ENCODE measurements around the gene SLC22A31.

The SLC22A31 gene

GRCh38 chr16:89230255-89230654 lies 29.9 kb upstream of the SLC22A31 start:
- H3K4me3 ChIP-seq (replicated peaks; ENCODE audit: low read depth, low read length) = no peak overlapping the region
- no peak for DNase-seq (ENCODE audit: low read depth)
- TF ChIP-seq, protein P1, sequence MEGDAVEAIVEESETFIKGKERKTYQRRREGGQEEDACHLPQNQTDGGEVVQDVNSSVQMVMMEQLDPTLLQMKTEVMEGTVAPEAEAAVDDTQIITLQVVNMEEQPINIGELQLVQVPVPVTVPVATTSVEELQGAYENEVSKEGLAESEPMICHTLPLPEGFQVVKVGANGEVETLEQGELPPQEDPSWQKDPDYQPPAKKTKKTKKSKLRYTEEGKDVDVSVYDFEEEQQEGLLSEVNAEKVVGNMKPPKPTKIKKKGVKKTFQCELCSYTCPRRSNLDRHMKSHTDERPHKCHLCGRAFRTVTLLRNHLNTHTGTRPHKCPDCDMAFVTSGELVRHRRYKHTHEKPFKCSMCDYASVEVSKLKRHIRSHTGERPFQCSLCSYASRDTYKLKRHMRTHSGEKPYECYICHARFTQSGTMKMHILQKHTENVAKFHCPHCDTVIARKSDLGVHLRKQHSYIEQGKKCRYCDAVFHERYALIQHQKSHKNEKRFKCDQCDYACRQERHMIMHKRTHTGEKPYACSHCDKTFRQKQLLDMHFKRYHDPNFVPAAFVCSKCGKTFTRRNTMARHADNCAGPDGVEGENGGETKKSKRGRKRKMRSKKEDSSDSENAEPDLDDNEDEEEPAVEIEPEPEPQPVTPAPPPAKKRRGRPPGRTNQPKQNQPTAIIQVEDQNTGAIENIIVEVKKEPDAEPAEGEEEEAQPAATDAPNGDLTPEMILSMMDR (IDR thresholded peaks at IDR 0.05; ENCODE audit: low read length, missing control alignments) = no peak

GRCh38 chr16:89224665-89225064 lies 24.3 kb upstream of the SLC22A31 start:
- DNase-seq (ENCODE audit: low read depth) = no peak
- no peak overlapping the region for H3K4me3 ChIP-seq (replicated peaks; ENCODE audit: low read depth, low read length)
- TF ChIP-seq, protein P1 (IDR thresholded peaks at IDR 0.05; ENCODE audit: low read length, missing control alignments) = no peak

GRCh38 chr16:89222931-89223330 lies 22.6 kb upstream of the SLC22A31 start:
- DNase-seq (ENCODE audit: low read depth) = no peak
- TF ChIP-seq, protein P1 (IDR thresholded peaks at IDR 0.05; ENCODE audit: low read length, missing control alignments) = no peak
- H3K4me3 ChIP-seq (replicated peaks; ENCODE audit: low read depth, low read length) = no peak overlapping the region

GRCh38 chr16:89221604-89222003 lies 21.3 kb upstream of the SLC22A31 start:
- no peak for DNase-seq (ENCODE audit: low read depth)
- TF ChIP-seq, protein P1 (IDR thresholded peaks at IDR 0.05; ENCODE audit: low read length, missing control alignments) = no peak
- H3K4me3 ChIP-seq (replicated peaks; ENCODE audit: low read depth, low read length) = no peak overlapping the region

DNA sequence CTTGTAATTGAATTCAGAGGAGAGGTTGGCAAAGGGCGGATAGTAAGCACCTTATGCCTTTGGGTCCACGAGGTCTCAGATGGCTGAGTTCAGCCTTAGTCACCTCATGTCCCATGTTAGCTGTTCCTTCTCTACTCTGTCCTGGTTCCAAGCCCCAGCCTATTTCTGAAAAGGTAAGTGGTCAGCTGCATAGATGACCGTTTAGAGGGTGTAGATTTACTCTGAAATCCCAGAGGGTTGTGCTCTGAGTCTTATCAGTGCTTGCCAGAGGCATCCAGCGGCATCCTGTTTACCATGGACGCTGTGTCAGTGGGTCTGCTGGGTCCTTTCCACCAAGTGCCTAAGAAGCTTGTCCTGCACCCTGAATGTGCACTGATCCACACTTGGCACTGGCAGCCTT lies 19.0 kb upstream of the SLC22A31 start:
- DNase-seq (ENCODE audit: low read depth) = no peak
- no peak overlapping the region for H3K4me3 ChIP-seq (replicated peaks; ENCODE audit: low read depth, low read length)
- TF ChIP-seq, protein P1 (IDR thresholded peaks at IDR 0.05; ENCODE audit: low read length, missing control alignments) = no peak

GRCh38 chr16:89217388-89218191 lies 17.3 kb upstream of the SLC22A31 start, which contains the start of gene ZNF778:
ZNF778 (plus strand) TSS chr16:89217703; CDS start chr16:89221128, 3,425 bp downstream.
- peak; percentile 81 for DNase-seq (ENCODE audit: low read depth)
- TF ChIP-seq, protein P1 (IDR thresholded peaks at IDR 0.05; ENCODE audit: low read length, missing control alignments) = no peak
- peak within 1 kb of the TSS; percentile 95 for H3K4me3 ChIP-seq (replicated peaks; ENCODE audit: low read depth, low read length)

DNA sequence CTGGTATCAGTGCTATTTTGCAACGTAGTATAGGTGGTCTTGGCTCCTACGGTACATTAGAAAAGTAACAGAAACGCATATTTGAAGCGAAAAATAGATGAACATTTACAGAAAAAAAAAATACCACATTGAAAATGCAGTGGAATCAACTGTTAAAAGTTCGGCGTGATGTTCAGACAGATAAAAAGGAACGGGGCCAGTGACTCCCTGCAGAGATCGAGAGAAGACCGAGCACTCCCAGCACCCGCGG lies 16.7 kb upstream of the SLC22A31 start:
- H3K4me3 ChIP-seq (replicated peaks; ENCODE audit: low read depth, low read length) = peak overlapping the region; percentile 95
- TF ChIP-seq, protein P1 (IDR thresholded peaks at IDR 0.05; ENCODE audit: low read length, missing control alignments) = no peak
- DNase-seq (ENCODE audit: low read depth) = no peak
